Pons (tissue), 1 donor: ENCODE data around the gene LRFN5.

Experiments
- DNase-seq: peaks from one replicate; pipeline ENCODE4 v3.0.0-alpha.2; 2016; ENCODE audit warnings: low spot score

LRFN5 gene

GRCh38 chr14:41773536-41774279, 167.0 kb downstream of the LRFN5 start:
- DNase-seq: no peak

GRCh38 chr14:41782511-41782910, 175.8 kb downstream of the LRFN5 start:
- no peak for DNase-seq

GRCh38 chr14:41783403-41783802, 176.7 kb downstream of the LRFN5 start:
- no peak for DNase-seq

GRCh38 chr14:41785696-41786095, 179.0 kb downstream of the LRFN5 start:
- no peak for DNase-seq

- DNase-seq: no peak
Observed at GRCh38 chr14:41799817-41800216, 193.1 kb downstream of the LRFN5 start.

- DNase-seq: no peak
Observed at GRCh38 chr14:41805633-41806032, 199.0 kb downstream of the LRFN5 start.

- DNase-seq: no peak
Observed at GRCh38 chr14:41806366-41806975, 199.8 kb downstream of the LRFN5 start.

GRCh38 chr14:41810362-41810761, 203.7 kb downstream of the LRFN5 start:
- DNase-seq: no peak

- DNase-seq: no peak
Observed at GRCh38 chr14:41817626-41818025, 210.9 kb downstream of the LRFN5 start.

- no peak for DNase-seq
Observed at GRCh38 chr14:41824441-41824840, 217.8 kb downstream of the LRFN5 start.

- no peak for DNase-seq
Observed at GRCh38 chr14:41825622-41826021, 218.9 kb downstream of the LRFN5 start.

- no peak for DNase-seq
Observed at GRCh38 chr14:41830714-41831406, 224.2 kb downstream of the LRFN5 start.

- no peak for DNase-seq
Observed at GRCh38 chr14:41839661-41840060, 233.0 kb downstream of the LRFN5 start.

- no peak for DNase-seq
Observed at GRCh38 chr14:41859336-41859735, 252.7 kb downstream of the LRFN5 start.

- DNase-seq: no peak
Observed at GRCh38 chr14:41860586-41860985, 253.9 kb downstream of the LRFN5 start.

- DNase-seq: no peak
Observed at GRCh38 chr14:41865894-41866293, 259.2 kb downstream of the LRFN5 start.

- no peak for DNase-seq
Observed at GRCh38 chr14:41868396-41868795, 261.7 kb downstream of the LRFN5 start.

GRCh38 chr14:41872931-41873685, 266.4 kb downstream of the LRFN5 start:
- DNase-seq: no peak

GRCh38 chr14:41873686-41874317, 267.1 kb downstream of the LRFN5 start:
- DNase-seq: no peak

- no peak for DNase-seq
Observed at GRCh38 chr14:41875116-41875515, 268.4 kb downstream of the LRFN5 start.

- no peak for DNase-seq
Observed at GRCh38 chr14:41878321-41878720, 271.6 kb downstream of the LRFN5 start.

- DNase-seq: no peak
Observed at GRCh38 chr14:41891624-41892023, 284.9 kb downstream of the LRFN5 start.
